OCI-M2 (cell line): Measurements from ENCODE around the gene CATSPERB.

ENCODE experiments used
- DNase-seq: peaks from one replicate; lab custom pipeline; 2025; ENCODE audit not compliant: unreplicated experiment; lab: John Stamatoyannopoulos, UW

CATSPERB gene, protein sequence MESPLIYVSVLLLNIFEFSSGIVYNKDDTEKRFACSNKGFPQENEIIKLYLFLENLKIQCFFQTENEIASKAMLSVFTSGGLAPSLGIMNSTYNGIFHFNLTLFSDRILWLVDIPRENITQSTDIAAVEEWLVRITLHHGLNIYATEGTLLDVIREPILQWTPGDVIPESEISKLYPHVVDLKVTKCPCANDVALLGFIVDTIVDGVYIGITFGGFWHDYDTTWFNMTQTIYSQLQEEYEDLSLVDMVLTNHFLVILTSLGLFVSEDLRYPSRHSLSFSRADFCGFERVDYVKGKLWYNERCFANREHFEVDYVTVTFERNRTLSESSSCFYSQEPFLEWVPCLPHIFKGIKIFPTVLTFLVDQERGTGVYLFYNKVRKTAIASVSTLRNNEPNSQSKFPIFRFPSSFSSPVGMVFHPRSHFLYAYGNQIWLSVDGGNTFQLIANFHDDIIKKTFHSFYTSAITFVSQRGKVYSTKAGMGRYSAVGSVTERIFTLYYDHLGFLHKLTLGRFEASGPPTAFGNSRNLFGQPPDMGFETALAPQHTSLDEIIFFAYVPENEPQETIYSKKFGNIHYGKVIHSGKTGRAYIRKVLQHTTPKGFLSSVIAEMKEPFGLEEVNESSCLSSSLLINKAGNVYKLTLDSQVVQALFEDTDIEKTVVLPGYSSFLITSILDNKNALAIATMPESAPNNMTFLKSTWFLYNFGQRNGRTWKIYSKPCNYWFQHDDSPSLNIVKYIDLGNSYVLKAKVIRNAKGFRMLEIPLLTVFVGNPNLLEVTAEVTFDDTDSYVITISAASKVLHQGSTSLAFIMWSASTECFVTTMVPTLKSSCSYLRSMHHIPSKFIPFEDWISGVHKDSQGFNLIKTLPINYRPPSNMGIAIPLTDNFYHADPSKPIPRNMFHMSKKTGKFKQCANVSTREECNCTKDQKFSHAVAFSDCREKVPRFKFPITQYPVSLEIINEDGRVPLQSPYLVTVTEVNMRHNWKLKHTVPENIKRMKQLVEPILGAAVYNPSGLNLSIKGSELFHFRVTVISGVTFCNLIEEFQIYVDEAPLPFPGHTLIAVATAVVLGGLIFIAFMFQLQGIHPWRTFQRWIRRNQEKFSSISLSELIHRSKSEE

DNA sequence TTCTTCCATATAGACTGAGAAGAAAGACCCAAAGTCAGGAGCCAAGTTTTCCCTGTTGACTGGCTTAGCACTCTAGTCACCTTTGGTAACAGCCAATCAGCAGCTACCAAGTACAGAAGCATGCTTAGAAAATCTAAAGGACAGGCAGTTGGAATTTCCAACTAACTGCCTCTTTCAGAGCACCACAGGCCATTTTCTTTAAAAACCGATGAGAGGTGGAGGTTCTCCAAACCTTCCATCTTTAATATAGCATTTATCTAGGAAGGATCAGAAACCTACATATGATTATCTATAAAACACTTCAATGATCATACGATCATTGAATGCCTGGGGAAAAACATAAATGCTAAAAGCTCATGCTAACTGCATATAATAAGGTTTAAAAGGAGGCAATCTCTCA lies at the start of gene CATSPERB:
Gene CATSPERB, minus strand, starts transcription at position 101 of the 400 bp plus-strand sequence. CDS start 2,607 bp downstream, outside the sequence.
- no peak for DNase-seq

- DNase-seq: no peak
Observed at GRCh38 chr14:91780452-91780851, 48.6 kb upstream of the CATSPERB start.

GRCh38 chr14:91778217-91778616 lies 46.3 kb upstream of the CATSPERB start:
- DNase-seq: no peak

- DNase-seq: no peak
Observed at GRCh38 chr14:91774140-91775096, 42.5 kb upstream of the CATSPERB start.

- DNase-seq: no peak
Observed at GRCh38 chr14:91770185-91770584, 38.3 kb upstream of the CATSPERB start.

DNA sequence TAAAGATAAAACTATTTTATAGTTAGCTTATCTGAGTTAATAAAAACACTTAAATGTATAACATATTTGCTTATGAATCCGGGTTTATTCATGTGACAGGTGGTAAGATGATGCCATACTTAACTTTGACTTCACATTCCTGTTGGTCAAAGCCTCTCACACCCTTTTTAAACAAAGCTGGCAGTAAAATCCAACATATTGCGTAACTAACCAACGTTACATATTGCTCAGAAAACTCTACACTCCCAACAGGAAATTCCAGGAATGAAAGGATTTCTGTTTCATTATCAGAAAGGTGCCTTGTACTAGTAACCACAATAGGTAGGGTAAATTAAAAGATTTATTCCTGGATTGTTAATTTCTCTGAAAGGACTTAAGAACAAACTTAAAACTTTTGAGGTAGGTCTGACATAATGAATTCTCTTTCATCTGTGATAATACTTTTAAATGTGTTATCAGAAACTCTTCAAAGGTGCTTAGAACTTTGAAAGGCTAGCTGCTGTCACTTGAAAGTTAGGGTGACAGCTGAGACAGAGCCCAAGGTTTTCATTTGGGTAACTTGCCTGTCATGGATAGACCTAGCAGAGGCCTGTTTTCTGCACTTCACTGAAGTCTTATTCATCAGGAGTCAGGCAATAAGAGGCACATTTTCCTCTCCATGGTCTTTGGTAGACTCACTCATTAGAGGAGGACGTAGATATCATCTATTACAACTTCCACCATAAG lies 23.8 kb upstream of the CATSPERB start:
- no peak for DNase-seq

DNA sequence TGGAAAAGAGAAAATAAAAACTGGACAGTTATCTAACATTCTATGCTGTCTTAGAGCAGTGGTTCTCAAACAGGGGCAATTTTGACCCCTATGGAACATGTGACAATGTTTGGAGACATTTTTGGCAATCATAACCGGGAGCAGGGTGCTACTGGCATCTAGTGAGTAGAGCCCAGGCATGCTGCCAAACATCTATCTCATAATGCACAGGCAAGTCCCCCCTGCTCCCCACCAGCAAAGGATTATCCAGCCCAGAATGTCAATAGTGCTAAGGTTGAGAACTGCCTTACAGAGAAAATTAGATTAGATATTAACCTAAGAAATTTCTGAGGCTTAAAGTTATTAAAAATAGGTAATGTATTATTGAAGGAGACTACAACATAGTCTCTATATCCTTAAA lies 22.9 kb upstream of the CATSPERB start:
- DNase-seq: no peak

- no peak for DNase-seq
Observed at GRCh38 chr14:91754185-91754584, 22.3 kb upstream of the CATSPERB start.

GRCh38 chr14:91753501-91754128 lies 21.7 kb upstream of the CATSPERB start:
- DNase-seq: no peak

DNA sequence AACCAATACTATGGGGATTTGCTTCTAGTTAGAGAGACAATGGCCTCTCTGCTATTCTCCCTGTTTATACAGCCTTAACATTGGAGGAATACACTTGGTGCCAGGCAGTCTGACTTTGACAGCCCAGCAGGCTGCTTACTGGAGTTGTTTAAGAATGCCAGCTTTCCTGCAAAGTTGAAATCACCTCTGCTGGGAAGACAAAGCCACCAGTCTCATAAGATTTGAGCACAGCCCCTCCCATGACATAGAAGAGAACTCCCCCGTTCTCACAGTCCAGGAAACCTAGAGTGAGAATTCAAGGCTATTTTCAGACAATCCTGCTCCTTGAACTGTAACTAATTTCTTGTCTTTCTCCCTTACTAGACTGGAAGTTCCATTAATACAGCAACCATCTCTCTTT lies 21.1 kb upstream of the CATSPERB start:
- DNase-seq: no peak

GRCh38 chr14:91751719-91752118 lies 19.8 kb upstream of the CATSPERB start:
- no peak for DNase-seq

DNA sequence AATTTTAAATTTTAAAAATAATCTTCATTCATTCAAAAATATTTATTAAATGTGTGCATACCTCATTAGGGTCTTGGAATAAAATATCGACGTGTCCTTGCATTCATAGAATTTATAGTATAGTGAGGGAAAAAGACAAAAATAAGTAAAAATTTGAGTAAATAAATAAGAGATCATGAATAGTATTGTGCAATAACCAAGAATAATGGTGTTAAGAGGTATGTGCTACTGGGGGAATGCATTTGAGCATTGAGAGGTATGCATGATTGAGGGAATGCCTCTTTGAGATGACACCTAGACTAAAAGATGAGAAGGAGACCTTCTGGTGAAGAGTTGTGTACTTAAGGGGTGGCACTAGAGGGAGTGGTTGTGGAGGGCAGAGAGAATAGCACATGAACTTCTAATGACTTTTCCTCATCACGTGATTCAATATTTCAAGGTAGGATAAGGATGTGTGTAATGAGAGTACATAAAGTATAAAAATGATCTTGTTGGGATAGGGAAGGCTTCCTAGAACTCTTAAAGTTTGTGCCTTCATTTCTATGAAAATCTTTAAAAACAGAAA lies 18.8 kb upstream of the CATSPERB start:
- no peak for DNase-seq

DNA sequence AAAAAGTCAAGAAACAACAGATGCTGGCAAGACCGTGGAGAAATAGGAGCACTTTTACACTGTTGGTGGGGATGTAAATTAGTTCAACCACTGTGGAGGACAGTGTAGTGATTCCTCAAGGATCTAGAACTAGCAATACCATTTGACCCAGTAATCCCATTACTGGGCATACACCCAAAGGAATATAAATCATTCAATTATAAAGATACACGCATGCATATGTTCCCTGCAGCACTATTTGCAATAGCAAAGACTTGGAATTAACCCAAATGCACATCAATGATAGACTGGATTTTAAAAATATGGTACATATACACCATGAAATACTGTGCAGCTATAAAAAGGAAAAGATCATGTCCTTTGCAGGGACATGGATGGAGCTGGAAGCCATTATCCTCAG lies 18.0 kb upstream of the CATSPERB start:
- DNase-seq: no peak

DNA sequence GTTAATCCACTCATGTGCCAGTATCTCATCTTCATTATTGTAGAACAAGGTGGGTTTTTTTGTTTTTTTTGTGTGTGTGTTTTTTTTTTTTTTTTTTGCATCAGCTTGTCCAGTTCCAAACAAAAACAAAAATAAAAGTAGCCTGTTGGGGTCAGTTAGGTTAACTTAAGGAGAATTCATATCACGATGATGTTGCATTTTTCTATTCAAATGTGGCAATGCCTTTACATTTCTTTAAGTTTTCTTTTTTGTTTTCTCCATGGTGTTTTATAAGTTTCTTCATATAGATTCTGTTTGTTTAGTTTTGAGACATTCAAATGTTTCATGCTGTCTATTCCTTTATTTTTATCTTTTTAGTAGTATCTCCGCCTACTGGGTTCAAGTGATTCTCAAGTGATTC lies 16.2 kb upstream of the CATSPERB start:
- no peak for DNase-seq

DNA sequence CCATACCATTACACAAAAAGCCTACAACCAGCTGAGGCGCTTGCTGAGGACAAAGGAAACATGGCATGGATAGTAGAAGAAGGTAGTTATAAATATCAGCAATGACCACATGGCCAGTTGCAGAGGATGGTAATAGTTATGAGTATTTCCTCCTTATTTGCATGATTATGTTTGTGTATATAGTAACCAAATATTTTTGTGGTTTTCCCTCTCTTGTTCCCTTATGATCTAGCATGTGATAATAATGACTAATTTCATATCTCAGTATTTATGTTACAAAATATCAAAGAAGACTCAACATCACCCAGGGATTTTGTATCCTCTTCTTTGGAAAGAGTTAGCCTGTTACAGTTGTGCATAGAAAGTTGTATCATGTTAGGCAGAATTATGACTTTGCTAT lies 13.5 kb upstream of the CATSPERB start:
- no peak for DNase-seq

GRCh38 chr14:91744068-91744480 lies 12.2 kb upstream of the CATSPERB start:
- no peak for DNase-seq

- DNase-seq: no peak
Observed at GRCh38 chr14:91743305-91743653, 11.4 kb upstream of the CATSPERB start.

DNA sequence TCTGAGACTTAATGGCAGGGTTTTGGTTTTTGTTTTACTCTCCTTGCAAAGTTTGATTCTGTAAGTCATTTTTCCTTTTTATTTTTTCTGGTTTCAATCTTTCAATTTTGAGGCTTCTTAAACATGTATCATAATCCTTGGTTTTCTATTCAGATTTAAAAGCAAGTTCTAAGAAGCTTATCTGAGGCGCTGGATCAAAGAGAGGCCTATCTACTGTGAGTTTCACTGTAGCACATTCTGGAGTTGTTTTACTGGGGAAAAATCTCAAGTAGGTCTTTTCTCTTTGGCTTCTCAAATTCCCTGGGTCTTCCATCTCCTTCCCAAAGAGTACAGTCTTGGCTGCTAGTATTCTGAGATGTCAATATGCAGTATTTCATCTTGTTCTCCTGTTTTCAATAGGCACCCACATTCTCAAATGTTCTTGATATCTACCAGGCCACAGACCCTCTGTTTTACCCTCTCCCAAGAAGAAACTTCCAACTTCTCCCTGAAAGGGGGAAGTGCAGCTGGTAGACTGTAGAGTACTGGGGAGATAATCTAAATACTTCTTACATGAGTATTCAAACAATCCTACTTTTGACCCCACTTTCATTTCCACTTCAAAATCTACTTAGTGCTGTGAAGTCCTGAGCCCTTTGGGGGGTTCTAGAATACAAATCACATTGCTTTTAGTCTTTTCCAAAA lies 10.9 kb upstream of the CATSPERB start:
- no peak for DNase-seq
